GM10248 (cell line): ENCODE results near the gene MAML3.

Experiments
- CTCF ChIA-PET: fragments of 300-600 bp; sonication (Branson Sonifier 250); formaldehyde crosslinking; extraction: SDS; loops from one replicate; lab custom pipeline; 2021; ENCODE audit warnings: antibody characterized with exemption; lab: Yijun Ruan, JAX
- POLR2A ChIA-PET: fragments of 350-650 bp; sonication (Branson Sonifier 250); formaldehyde crosslinking; extraction: SDS; loops from one replicate; lab custom pipeline; 2020; ENCODE audit warnings: antibody characterized with exemption; lab: Yijun Ruan, JAX
- DNase-seq: peaks from one replicate; pipeline ENCODE4 v3.0.0; 2012; ENCODE audit errors: extremely low spot score
- TF ChIP-seq, protein P1 (sequence below): IDR thresholded peaks from 2 replicates; pipeline ENCODE4 v1.5.1; 2012; ENCODE audit warnings: mild to moderate bottlenecking, low read depth; ENCODE audit errors: extremely low read depth, missing control alignments, control extremely low read depth

The MAML3 gene

DNA sequence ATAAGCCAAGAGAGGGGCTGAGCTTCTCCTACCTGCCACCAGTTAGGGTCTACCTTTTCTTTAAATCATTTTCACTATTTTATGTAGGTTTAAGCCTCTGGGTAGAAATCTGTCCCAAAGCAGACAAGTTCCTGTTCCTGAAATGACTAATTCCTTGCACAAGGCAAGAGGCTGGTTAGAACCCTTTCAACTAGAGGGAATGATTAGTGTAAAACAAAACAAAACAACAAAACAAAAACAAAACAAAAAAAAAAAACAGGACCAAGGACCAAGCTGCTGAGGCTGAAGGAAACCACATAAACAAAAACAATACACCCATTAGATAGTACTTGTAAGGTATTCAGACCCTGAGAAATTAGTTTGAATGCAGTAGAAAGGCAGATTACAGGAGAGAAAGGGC is 62.7 kb downstream of the MAML3 start:
- POLR2A ChIA-PET = no interaction called here
- CTCF ChIA-PET = no interaction called here
- no peak for DNase-seq
- TF ChIP-seq, protein P1, sequence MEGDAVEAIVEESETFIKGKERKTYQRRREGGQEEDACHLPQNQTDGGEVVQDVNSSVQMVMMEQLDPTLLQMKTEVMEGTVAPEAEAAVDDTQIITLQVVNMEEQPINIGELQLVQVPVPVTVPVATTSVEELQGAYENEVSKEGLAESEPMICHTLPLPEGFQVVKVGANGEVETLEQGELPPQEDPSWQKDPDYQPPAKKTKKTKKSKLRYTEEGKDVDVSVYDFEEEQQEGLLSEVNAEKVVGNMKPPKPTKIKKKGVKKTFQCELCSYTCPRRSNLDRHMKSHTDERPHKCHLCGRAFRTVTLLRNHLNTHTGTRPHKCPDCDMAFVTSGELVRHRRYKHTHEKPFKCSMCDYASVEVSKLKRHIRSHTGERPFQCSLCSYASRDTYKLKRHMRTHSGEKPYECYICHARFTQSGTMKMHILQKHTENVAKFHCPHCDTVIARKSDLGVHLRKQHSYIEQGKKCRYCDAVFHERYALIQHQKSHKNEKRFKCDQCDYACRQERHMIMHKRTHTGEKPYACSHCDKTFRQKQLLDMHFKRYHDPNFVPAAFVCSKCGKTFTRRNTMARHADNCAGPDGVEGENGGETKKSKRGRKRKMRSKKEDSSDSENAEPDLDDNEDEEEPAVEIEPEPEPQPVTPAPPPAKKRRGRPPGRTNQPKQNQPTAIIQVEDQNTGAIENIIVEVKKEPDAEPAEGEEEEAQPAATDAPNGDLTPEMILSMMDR = no peak

DNA sequence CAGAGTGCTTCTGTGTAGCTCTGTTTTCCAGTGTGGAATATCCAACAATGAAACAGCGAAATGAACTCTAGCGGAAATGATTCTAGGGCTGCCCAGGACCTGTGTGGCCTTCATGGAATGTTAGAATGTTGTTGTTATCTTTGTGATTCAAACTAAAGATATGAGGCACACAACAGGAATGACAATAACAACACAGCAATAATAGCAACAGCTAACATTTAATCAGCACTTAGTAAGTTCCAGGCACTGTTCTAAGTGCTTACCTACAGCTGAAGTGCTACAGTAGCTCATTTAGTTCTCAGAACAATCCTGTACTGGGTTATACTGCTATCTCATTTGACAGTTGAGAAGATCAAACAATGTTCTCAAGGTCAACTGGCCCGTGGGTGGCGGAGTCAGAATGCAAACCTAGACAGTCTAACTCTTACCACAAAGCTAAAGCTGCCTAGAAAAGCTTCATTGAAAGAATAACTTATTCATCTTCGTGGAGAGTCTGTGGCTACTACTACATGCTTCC is 63.7 kb downstream of the MAML3 start:
- ChIA-PET CTCF (no interaction called here), POLR2A (no interaction called here)
- TF ChIP-seq, protein P1 = no peak
- DNase-seq = no peak

DNA sequence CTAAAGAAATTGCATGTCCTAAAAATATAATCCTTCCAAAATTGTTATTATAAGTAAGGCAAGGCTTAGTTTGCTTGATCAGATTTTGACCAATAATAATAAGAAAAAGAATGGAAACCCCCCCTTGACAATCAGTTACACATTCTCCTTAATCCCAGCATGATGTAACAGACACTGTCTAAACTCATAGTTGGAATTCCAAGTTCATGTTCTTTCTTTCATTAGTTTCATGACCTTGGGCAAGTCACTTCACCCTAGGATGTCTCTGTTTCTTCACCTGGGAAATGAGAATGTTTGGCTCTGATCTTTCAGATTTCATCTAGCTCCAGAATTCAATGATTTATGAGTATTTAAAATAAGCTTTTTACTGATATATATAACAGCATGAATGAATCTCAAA is 64.8 kb downstream of the MAML3 start:
- DNase-seq = no peak
- CTCF ChIA-PET = interaction anchor here (1.7 kb wide), 1 partner anchor 171 kb away, joined by 3 read pairs; no protein-coding TSS in a partner anchor
- TF ChIP-seq, protein P1 = no peak
- POLR2A ChIA-PET = no interaction called here

DNA sequence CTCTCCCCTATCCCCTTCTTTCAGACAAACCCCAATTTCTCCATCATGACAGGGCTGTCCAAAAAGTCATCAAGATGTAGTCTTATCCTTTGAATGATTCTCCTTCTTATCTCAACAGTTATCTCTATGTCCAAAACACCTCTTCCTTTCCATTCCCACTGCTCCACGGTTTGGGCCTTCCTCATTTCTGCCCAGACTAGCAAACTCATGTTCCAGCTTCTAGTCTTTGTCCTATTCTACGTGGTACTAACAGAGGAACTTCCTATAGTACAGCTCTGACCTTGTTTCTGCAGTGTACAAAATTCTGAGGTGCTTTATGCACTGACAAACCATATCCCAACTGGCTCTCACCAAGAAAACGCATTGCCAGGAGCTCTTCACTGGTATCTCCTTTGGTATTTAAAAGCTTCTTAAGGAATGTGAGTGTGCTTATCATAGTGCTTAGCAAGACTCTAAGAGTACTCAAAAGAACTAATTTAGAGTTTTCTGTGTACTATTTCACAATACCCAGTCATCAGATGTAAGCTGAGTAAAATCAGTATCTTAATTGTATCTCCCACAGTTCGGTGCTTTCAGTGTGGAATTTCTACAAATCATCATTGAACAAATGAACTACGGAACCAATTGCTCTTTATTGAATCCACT is 65.5 kb downstream of the MAML3 start:
- CTCF ChIA-PET = interaction anchor here (1.7 kb wide), 1 partner anchor 172 kb away, joined by 3 read pairs; no protein-coding TSS in a partner anchor
- TF ChIP-seq, protein P1 = no peak
- POLR2A ChIA-PET = no interaction called here
- DNase-seq = no peak

DNA sequence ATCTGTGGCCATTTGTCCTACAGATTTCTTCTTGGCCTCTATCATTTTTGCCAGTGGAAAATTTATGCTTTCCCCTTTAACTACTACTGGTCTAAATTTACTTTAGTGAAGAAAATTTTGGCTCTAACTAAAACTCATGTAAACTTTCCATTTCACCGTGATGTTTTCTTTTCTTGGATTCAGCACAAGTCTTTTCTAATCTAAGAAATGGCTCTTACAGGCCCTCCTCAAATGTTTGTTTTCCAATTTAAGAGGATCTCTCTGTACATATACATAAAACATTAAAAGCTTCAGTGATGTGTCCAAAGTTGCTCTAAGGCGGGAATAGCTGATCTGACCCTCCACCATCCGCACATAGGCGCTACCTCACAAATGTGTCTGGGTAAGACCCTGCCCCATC is 68.1 kb downstream of the MAML3 start:
- ChIA-PET POLR2A (no interaction called here), CTCF (no interaction called here)
- TF ChIP-seq, protein P1 = no peak
- no peak for DNase-seq

DNA sequence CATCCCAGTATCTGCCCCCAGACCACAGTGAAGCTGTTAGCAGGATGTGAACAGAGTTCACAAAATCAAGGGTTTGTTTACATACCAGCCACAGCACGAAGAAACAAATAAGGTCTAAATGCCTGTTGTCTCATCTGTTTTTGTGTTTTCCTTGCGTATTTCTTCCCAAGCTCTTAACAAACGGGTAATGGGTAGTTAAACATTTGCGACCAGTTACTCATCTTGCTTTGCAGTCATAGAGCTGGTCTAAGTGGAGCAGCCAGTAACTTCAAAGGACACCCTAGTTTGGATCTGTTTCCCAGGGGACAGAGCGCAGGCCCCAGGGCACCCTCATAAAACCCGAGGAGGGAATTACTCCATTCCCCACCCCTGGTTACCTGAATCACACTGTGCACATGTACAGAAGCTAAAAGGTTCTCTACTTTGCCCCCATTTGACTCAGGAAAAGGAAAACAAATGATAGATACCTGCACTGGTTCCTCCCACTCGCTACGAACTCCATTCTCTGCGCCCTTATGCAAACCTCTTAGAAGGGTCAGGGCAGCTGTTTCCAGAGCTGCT is 68.8 kb downstream of the MAML3 start:
- ChIA-PET POLR2A (no interaction called here), CTCF (no interaction called here)
- no peak for DNase-seq

More for the DNA sequence above, 68.8 kb downstream of the MAML3 start:
- TF ChIP-seq, protein P1 = no peak
